ENCODE data around the gene WNT6.

The WNT6 gene

DNA sequence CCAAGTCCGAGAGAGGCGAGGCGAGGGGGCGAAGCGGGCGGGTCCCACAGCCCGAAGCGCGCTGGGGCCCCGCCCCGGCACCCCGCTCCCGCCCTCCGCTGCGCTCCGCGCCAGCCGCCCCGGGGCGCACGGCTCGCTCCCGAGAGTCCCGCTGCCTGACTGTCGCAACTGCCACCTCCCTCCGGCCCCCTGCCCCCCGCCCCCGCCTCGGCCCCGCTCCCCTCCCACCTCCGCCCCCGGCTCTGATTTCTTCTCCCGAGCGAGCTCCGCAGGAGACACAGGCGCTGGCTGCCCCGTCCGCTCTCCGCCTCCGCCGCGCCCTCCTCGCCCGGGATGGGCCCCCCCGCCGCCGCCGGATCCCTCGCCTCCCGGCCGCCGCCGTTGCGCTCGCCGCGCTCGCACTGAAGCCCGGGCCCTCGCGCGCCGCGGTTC, at the start of gene WNT6:
Gene WNT6 (plus strand): TSS at position 250 of the 432 bp plus-strand sequence. CDS start 233 bp downstream, outside the sequence.
- DNase-seq, result no peak

DNA sequence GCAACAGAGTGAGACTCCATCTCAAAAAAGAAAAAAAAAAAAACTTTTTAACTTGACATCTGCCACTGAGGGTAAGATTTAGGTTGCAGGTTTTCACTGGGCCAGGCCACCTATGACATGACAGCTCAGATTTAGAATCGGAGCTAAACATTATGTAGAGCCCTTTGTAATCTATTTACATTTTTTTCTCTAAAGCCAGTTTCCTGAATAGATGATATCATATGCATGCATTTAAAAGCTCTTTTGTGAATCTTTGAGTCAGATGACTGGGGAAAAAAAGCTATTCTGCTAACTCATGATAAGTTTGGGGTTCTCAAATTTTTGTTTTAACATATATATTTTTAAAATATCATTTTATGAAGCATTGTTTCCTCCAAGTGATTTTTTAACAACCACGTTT, 49.3 kb upstream of the WNT6 start:
- no peak for DNase-seq

DNA sequence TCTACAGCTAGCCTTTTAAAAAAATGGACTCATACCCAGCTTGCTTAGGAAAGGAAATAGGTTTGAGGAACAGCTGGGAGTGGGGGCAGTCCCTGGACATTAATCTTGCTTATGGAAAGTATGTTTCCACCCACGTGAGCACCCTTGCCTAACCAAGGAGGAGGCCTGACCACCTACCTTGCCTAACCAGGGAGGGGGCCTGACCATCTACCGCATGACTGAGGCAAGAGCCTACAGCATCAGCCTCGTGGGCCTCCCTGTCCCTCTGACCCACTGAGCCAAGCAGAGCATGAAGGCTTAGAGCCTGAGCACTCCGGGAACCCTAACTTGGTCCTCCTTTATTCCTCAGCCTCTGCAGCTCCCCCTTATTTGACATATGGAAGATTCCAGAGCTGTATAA, 48.2 kb upstream of the WNT6 start:
- DNase-seq, result no peak

DNA sequence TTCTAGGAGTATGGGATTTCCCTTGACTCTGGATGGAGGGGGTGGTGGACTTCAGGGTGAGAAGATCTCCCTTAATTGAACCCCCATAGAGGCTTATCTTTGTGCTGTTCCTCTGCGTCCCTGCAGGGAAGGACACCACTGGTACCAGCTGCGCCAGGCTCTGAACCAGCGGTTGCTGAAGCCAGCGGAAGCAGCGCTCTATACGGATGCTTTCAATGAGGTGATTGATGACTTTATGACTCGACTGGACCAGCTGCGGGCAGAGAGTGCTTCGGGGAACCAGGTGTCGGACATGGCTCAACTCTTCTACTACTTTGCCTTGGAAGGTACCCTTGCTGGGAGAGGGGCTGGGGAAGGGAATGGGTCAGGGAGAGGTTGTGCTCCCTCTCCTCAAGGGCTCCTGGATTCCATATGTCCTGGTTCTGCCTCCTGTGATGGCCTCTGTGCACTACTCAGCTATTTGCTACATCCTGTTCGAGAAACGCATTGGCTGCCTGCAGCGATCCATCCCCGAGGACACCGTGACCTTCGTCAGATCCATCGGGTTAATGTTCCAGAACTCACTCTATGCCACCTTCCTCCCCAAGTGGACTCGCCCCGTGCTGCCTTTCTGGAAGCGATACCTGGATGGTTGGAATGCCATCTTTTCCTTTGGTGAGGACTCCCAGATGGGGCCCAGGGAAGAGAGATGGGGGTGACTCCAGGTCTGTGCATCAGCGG, 47.3 kb upstream of the WNT6 start:
- no peak for DNase-seq

DNA sequence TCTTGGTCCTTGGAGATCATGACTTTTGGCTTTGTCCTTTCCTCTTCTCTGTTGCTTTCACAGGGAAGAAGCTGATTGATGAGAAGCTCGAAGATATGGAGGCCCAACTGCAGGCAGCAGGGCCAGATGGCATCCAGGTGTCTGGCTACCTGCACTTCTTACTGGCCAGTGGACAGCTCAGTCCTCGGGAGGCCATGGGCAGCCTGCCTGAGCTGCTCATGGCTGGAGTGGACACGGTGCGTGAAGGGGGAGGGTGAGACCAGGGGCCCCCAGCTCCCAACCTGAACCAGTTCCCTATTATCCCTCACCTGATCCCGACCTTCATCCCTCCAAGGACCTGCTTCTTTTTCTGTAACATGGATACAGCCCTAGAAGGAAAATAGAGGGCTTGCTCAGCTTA, 46.7 kb upstream of the WNT6 start:
- DNase-seq, result no peak

DNA sequence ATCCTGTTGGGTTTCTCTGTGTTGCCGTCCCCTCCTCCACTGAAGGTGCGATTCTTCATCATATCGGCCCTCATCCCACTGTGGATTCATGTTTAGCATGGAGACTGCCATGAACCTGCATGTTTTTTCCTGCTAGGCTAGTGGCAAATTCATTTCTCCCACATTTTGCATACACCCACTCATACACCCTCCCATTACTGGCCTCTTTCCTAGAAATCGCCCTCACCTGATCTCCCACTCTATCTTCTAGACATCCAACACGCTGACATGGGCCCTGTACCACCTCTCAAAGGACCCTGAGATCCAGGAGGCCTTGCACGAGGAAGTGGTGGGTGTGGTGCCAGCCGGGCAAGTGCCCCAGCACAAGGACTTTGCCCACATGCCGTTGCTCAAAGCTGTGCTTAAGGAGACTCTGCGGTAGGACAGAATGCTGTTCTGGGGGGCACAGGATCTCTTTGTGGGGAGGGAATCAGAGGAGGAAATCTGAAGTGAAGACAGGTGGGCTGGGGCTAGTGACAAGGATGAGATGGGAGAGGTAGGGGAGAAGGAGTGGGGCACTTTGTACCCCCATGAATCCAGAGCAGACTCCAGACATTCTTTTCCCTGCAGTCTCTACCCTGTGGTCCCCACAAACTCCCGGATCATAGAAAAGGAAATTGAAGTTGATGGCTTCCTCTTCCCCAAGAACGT, 45.7 kb upstream of the WNT6 start:
- no peak for DNase-seq

DNA sequence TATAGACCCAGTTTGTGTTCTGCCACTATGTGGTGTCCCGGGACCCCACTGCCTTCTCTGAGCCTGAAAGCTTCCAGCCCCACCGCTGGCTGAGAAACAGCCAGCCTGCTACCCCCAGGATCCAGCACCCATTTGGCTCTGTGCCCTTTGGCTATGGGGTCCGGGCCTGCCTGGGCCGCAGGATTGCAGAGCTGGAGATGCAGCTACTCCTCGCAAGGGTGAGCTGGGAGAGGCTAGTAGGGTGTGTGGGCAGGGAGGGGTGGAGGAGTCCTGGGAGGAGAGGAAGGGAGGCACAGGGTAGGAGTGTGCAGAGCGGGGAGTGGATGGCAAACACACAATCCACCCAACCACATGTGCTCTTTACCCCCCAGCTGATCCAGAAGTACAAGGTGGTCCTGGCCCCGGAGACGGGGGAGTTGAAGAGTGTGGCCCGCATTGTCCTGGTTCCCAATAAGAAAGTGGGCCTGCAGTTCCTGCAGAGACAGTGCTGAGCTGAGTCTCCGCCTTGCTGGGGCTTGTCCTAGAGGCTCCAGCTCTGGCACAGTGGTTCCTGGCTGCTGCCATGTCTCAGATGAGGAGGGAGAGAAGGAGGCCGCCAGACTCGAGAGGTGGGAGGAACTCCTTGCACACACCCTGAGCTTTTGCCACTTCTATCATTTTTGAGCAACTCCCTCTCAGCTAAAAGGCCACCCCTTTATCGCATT, 44.9 kb upstream of the WNT6 start:
- DNase-seq, result no peak

DNA sequence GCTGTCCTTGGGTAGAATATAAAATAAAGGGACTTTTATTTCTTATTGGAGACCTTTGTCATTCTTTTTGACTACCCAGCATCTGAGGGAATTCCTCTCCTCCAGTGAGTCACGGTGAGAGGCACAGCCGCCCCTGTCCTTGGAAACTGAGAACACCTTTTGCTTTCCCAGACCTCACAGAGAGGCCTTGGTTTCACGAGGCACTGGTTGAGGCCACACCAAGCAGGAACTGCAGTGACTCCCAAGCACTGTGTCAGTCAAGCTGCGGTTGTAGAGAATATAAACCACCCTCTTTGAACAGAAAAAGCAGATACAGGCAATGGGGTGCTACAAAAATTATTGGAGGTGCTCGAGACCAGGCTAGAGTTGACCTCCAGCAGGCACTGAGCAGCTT, 44.4 kb upstream of the WNT6 start:
- DNase-seq, result no peak

DNA sequence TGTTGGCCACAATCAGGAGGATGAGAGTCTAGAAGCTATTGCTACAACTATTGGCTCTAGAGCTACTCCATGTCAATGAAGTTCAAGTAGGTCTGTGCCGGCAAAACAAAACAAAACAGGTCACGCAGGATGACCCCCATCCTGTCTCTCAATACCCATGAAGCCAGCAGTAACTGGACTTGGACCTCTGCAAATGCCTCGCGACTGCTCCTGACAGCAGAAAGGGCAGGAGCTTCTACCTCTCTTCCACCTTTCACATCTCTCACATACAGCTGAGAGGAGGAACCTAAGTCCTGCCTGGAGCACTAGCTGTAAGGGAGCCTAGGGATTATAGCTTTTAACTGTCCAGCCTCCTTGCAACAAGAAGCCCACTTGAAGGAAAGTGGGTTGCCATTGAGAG, 44.0 kb upstream of the WNT6 start:
- DNase-seq, result no peak

DNA sequence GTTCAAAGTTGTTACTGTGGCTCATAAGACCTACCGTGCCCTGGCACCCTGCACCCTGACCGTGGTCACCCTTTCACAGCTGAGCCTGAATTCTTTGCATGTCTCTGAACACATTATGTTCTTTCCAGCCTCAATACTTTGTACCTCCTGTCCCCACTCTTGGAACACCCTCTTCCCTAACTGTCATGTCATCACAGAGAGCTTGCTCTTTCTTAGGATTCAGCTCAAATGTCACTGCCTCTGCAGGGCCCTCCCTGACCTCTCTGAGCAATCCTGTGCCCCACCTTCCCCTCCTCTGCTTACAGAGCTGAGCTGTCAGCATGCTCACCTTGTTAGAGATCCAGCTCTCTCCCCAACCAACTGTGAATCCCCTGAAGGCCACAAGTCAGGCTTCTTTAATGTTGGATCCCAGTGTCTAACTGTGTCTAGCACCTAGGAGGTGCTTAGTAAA, 43.0 kb upstream of the WNT6 start:
- DNase-seq, result no peak

DNA sequence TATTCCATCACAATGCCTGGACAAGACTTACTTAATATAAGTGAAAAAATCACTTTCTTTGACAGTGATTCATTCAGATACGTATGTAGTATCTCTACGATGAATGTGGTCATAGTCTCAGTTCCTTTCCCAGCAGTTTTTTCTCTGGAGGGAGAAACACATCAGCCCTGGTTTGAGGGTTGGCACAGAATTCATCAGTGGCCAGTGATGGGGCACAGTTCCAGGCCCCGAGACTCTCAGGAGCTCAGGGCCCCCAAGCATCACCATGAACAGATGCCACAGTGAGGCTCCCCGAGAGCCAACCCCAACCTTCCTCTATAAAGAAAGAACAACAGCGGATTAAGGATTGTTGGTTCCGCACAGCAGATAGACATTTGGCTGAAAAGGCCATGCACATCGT, 40.5 kb upstream of the WNT6 start:
- DNase-seq, result no peak

DNA sequence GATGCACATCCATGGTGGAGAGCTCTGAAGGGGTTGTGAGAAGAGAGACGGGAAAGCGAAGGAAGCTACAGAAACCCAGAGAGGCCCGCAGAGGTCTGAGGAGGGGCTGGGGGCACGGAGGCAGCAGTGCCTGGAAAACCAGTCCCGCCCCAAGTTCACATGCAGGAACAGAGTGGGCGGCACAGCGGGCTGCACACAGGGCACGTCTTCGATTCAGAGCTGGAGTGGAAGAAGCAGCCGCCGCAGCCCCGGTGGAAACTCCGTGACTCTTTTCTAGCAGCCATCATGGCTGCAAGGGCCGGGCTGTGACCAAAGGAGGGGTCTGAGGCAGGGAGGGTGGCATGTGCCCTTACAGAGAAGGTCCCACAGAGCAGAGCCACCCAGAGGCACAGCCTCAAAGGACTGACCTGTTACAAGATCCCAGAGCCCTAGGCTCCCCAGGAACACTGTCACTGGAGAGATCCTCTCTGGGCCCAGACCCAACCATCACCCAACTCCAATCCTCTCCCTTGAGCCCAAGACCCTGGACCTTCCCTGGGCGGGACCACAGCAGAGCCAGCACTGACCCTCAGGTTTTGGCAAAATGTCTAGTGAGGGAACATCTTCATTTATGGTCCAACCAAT, 38.7 kb upstream of the WNT6 start:
- DNase-seq, result no peak

DNA sequence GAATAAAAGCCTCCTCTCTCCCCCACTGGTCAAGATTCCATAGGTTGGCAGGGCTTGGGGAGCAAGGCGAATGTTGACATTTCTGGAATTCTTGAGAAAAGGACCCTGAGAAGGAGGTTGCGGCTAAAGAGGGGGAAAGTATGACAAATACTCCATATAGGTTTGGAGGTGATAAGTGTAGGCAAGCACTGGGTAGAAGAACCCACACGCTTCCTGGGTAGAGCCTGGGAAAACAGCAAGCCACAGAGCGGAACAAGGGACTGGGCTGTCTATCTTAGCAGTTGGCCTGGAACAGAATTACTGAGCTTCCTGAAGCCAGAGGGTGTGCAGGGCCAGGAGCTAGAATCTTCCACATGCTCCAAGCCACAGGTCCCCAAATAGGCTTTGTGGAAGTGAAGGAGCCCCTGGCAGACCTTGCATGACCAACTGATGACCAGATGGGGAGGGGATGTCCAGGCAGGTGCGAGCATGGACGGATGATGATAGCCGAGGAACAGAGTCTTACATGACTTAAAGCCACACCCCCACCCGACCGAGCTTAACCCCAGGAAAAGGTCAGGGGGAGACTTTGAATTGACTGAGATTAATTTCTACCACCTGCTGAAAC, 37.9 kb upstream of the WNT6 start:
- DNase-seq, result no peak

DNA sequence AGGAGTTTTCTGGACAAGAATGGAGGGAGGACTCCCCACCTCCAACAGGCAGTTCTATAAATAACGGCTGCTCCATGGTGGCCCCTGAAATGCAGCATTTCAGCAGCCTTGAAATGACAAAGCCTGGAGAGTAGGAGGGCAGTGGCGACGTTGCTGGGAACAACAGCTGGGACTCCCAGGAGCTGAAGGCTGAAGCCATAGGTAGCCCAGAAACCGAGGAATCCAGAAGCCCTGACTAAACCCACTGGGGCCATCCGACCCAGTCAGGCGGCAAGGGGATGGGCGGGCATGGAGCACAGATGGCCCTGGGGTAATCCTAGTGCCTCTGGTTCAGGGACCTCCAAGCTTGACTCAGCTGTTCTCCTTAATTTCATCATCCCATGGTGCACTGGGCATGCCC, 37.0 kb upstream of the WNT6 start:
- no peak for DNase-seq

DNA sequence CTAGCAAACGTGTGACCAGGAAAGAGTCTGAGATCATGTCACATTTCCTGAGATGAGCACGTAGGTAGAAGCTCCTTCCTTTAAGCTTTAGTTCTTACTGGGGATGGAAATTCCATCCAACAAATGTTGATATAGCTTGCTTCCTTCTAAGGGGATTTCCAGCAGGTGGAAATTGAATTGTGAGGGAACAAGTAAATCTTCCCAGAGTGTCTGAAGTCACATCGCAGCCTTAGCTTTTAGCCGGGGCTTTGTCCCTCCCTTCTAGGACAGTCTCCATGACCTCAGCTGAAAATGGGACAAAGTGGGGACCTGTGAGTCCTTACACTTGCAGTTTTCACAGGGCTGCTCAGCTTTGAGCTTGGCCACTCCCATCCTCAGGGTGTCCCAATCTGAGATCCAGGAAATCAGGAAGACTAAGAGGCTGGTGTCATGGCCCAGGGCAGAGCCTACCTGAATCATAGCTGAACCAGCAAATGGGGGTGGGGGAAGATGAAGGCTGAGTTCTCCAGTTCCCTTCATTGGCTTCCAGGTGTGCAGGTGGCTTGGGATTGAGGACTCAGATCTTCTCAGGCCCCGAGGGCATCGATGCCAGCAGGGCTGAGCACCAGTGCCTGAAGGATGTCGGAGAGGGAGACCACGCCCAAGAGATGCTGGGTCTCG, 36.3 kb upstream of the WNT6 start:
- no peak for DNase-seq

DNA sequence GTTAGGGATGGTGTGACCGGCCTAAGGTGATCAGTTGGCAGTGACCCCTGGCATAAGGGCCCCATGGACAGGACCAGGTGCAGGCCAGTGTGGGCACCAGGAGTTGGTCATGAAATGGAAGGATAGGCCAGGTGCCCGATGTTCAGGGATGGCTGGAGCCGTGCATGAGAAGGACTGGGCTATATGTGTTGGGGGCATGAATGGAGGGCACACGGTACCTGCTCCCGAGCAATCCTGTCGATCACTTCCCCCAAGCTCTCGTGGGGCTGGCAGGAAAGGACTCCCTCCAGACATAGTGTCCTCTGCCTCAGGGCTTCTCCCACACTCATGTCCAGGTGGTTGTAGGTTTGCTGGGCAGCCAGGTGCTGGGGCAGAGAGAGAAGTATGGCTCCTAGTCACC, 35.6 kb upstream of the WNT6 start:
- no peak for DNase-seq

DNA sequence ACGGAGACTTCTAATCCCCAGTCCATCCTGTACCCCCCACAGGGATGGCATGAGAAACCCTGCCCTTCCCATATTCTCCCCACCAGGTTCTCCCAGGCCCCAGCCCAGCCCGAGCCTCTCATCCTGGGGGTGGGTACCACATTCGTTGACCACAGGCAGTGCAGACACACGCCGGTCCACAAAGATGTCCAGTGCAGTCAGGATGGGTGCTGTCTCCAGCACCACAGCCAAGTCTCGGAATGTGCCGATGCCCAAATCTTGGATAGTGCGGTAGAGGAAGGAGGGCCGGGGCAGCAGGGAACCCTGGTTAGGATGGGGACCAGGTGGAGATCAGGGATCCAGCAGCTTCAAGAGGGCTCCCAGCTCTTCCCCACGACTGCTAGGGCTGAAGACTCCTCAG, 32.8 kb upstream of the WNT6 start:
- DNase-seq, result no peak

DNA sequence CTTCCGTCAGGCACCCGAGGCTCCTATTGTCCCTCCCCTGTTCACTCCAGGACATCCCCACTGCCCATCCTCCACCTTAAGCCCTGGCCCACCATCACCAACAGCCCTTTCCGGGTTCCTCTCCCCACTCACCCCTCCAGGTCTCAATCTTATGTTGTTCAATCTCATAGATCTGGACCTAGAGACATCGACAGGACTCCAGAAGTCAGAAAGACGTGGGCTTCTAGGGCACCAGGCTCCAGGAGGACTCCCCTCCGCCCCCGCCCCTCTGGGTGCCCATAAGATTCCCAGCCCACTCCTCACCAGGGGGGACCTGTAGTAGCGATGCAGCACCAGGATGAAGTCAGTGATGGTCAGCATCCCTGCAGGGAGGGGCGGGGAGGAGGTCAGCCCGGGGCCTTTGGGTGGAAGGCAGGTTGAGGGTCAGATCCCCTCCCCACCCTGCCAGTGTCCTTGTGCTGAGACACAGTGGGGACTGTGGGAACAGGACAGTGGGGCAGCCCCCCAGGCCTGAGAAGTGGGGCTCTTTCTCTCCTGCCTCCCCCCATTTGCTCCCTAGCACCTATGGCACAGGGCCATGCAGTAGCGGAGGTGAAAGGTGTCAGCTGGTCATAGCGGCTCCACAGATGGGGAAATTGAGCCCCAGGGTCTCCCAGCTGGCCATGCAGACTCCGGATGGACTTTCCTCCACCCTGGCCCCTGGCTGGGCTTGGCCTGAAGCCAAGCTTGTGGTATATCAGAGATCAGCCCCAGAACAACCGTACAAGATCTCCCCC, 31.7 kb upstream of the WNT6 start:
- DNase-seq, result no peak

DNA sequence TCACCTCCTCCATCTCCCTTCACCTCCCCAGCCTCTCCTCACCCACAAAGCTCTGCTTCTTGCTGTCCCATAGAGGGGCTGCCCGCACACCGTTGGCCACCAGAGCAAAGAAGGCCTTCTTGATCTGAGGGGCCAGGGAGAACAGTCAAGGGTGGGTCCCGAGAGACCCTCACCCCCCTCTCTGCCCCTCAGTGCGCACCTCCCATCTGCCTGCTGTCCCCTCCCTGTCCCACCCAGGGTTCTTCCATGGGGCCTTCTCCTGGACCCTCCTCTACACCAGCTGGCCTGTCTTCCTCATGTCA, 31.2 kb upstream of the WNT6 start:
- no peak for DNase-seq

DNA sequence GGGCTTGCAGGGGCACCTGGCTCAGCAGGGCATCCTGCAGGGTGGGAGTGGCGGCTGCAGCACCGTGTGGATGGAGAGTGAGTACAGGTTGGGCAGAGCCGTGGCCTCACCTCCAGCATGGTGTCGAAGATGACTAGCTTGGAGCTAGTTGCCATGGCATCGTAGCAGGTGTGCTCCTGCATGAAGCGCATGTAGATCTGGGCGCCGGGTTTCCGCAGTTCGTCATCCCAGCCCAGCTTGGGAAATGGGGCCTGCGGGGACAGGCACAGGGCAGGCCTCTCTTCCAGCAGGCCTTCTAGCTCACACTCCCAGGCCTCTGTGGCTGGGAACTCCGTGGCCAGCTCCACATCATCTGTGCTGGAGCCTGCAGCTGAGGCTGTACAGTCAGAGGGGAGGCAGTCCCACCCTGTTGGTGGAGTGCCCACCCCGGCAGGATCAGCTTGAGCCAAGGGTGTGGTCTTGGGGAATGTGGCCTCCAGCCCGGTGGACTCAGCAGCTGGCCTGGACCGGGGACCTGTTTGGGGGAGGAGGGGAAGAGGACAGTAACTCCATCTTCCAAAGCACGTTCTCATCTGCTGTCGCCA, 29.6 kb upstream of the WNT6 start:
- DNase-seq, result no peak

DNA sequence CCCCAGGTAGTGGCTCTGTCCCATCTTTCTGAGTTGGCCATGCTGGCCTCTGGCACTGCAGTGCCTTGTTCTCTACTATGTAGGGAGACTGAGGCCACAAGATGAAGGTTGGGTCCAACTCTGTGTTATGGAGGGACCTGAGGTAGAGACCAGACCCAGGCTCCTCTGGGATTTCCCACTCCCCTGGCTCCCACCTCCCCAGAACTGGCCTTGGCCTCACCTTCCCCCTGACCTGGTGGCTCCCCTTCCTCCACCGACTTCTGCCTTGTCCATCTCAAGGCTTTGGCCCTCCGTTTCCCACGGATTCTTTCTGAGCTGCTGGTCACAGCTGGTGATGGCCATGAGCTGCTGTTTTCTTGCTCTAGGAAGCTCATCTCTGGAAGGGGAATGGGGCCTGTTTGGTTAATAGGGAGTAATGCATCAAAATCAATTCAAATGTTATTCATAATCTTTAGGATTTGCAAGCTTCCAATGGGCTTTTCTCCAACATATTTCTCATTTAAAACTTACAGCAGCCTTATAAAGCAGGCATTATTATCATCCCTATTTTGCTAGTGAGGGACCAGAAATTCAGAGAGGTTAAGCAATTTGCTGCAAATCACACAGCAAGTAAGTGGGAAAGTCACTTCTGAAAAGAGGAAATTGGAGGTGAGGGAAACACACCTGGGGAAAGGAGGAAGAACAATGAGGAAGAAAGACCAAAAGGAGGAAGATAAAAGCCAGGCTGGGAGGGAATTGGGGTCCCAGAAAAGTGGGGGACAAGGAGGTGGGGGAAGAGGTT, 28.9 kb upstream of the WNT6 start:
- DNase-seq, result no peak
